ENCODE measurements around the gene PIK3CB.

Gene PIK3CB

GRCh38 chr3:138642226-138642926 lies 192.4 kb downstream of the PIK3CB start:
- TF ChIP-seq CTCF (IDR thresholded peaks at IDR 0.05; ENCODE audit: borderline replicate concordance, control extremely low read depth, extremely low read depth, insufficient read depth, missing control alignments): no peak
- no peak for DNase-seq (ENCODE audit: low spot score)
- in situ Hi-C loops (cut with MboI; ENCODE audit: low sequenced_read_pairs, unreplicated experiment): no loop called here

- in situ Hi-C loops (cut with MboI; ENCODE audit: low sequenced_read_pairs, unreplicated experiment): no loop called here
- no peak for DNase-seq (ENCODE audit: low spot score)
- no peak for TF ChIP-seq CTCF (IDR thresholded peaks at IDR 0.05; ENCODE audit: borderline replicate concordance, control extremely low read depth, extremely low read depth, insufficient read depth, missing control alignments)
Measured at GRCh38 chr3:138640537-138640936, 194.2 kb downstream of the PIK3CB start.

- in situ Hi-C loops (cut with MboI; ENCODE audit: low sequenced_read_pairs, unreplicated experiment): no loop called here
- TF ChIP-seq CTCF (IDR thresholded peaks at IDR 0.05; ENCODE audit: borderline replicate concordance, control extremely low read depth, extremely low read depth, insufficient read depth, missing control alignments): no peak
- no peak for DNase-seq (ENCODE audit: low spot score)
Measured at GRCh38 chr3:138638641-138639040, 196.1 kb downstream of the PIK3CB start.

- in situ Hi-C loops (cut with MboI; ENCODE audit: low sequenced_read_pairs, unreplicated experiment): no loop called here
- no peak for DNase-seq (ENCODE audit: low spot score)
- TF ChIP-seq CTCF (IDR thresholded peaks at IDR 0.05; ENCODE audit: borderline replicate concordance, control extremely low read depth, extremely low read depth, insufficient read depth, missing control alignments): no peak
Measured at GRCh38 chr3:138629526-138629925, 205.2 kb downstream of the PIK3CB start.

- TF ChIP-seq CTCF (IDR thresholded peaks at IDR 0.05; ENCODE audit: borderline replicate concordance, control extremely low read depth, extremely low read depth, insufficient read depth, missing control alignments): no peak
- DNase-seq (ENCODE audit: low spot score): no peak
- in situ Hi-C loops (cut with MboI; ENCODE audit: low sequenced_read_pairs, unreplicated experiment): no loop called here
Measured at GRCh38 chr3:138625707-138626365, 208.9 kb downstream of the PIK3CB start.

GRCh38 chr3:138624518-138624917 lies 210.2 kb downstream of the PIK3CB start:
- in situ Hi-C loops (cut with MboI; ENCODE audit: low sequenced_read_pairs, unreplicated experiment): no loop called here
- no peak for TF ChIP-seq CTCF (IDR thresholded peaks at IDR 0.05; ENCODE audit: borderline replicate concordance, control extremely low read depth, extremely low read depth, insufficient read depth, missing control alignments)
- no peak for DNase-seq (ENCODE audit: low spot score)

Data from GM13976 (cell line).